Keratinocyte (primary cell): ENCODE data around the gene SLC29A1.
A peak's percentile ranks its signal among the peaks of the same experiment; 100 is the strongest.

Source experiments
- CTCF ChIP-seq, 3 experiments: IDR thresholded peaks in 1 of 3; conservative IDR thresholded peaks in 1 of 3; optimal IDR thresholded peaks in 1 of 3; 2 replicates in 2 of 3; 3 replicates in 1 of 3; pipeline versions ENCODE3 to v1.5.1; 2011; ENCODE audit warnings: low read length in 3 of 3, mild to moderate bottlenecking in 3 of 3, moderate library complexity in 2 of 3, control low read depth in 1 of 3, inconsistent platforms in 1 of 3; ENCODE audit not compliant: insufficient read depth in 2 of 3; ENCODE audit errors: extremely low read depth in 1 of 3
- EZH2 ChIP-seq: IDR thresholded peaks from one replicate; pipeline ENCODE4 v1.6.1; 2012; ENCODE audit warnings: inconsistent platforms, mild to moderate bottlenecking, low read length, moderate library complexity

GRCh38 chr6:44257025-44257752, 33.8 kb downstream of the SLC29A1 start, which contains the start of gene SLC35B2:
- TF ChIP-seq CTCF (optimal IDR thresholded peaks at IDR 0.05 in 1 of 3, IDR thresholded peaks at IDR 0.05 in 1 of 3, conservative IDR thresholded peaks at IDR 0.05 in 1 of 3; ENCODE audit: extremely low read depth in 1 of 3, insufficient read depth in 2 of 3, low read length in 3 of 3) (peak in 2 of 3 experiments; percentile 48 to 79), EZH2 (no peak)
